Activated CD8-positive, alpha-beta memory T cell treated with anti-CD3 and anti-CD28 coated beads, Interleukin-2, amount 10 ng/mL, durations not matched to agents 7 days and 5 days (primary cell): ENCODE results near the gene POFUT2. TPM values are rescaled to one million over a fixed set of nuclear protein-coding genes. Genes with fewer than 3 reads are reported as not detected.

Experiments
- ATAC-seq: fragments of 150-1000 bp; cut with Tn5 transposase; one replicate; pipeline ENCODE4 v1.10.0; 2021; ENCODE audit warnings: moderate library complexity
- CTCF ChIA-PET: fragments of 350-600 bp; sonication (Branson Sonifier 250); formaldehyde crosslinking; loops from one replicate; lab custom pipeline; 2021; ENCODE audit warnings: antibody characterized with exemption; lab: Charles Lee
- DNase-seq: peaks from one replicate; pipeline ENCODE4 v3.0.0-alpha.2; 2020
- H3K27ac Mint-ChIP-seq: one replicate; pipeline ENCODE4 v1.8.0; 2021; ENCODE audit warnings: mild to moderate bottlenecking, mixed read lengths
- H3K27me3 Mint-ChIP-seq: one replicate; pipeline ENCODE4 v1.8.0; 2021; ENCODE audit warnings: mixed read lengths
- H3K36me3 Mint-ChIP-seq: one replicate; pipeline ENCODE4 v1.8.0; 2021; ENCODE audit warnings: mild to moderate bottlenecking, mixed read lengths
- H3K4me1 Mint-ChIP-seq: one replicate; pipeline ENCODE4 v1.8.0; 2021; ENCODE audit warnings: mixed read lengths
- H3K4me3 Mint-ChIP-seq: one replicate; pipeline ENCODE4 v1.8.0; 2021; ENCODE audit warnings: mild to moderate bottlenecking, moderate library complexity, mixed read lengths
- H3K9me3 Mint-ChIP-seq: one replicate; pipeline ENCODE4 v1.8.0; 2022; ENCODE audit warnings: low read depth, mixed read lengths
- total RNA-seq, 2 experiments: library from RNA; stranded (reverse); gene quantifications; one replicate each; pipeline ENCODE4 v1.2.3, GENCODE V29; 2021

POFUT2 gene
- total RNA-seq, 2 experiments from 2014 or later, result 16.4 to 19.5 TPM

DNA sequence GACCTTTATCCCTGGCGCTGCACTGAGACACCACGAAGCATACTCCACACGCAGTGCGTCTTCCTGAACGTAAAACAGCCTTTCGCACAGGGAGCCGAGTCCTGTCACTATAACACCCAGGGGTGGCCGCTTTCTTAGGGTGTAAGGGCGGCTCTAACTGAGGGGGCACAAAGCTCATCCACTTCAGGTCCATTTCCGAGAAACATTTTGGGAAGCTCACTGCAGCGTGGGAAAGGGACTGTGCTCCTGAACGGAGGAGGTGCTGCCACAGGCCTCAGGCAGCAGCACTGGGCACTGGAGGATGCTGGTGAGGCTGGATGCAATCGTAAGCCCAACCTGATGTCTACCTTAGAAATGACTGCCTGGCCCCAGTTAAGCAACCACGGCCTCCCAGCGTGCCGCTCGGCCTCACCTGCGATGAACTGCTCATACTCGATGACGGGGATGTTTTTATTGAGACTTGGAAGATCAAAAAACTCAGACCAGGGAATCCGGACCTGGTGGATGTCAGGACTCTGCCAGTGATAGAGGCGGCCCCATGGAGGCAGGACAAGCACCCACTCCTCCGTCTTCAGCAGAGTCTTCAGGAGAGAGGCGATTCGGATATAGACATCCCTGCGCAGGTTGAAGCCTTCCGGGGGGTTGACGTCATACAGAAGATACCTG, 2.3 kb downstream of the POFUT2 start:
- no peak for DNase-seq
- ATAC-seq, result no peak
- Mint-ChIP-seq H3K36me3 (peaks cover 7% of the 10 kb centered on the region), H3K27me3 (peaks cover 2% of the 10 kb centered on the region), H3K4me1 (peaks cover 11% of the 10 kb centered on the region), H3K4me3 (no peak overlapping the region), H3K9me3 (no peaks in the 10 kb centered on the region), H3K27ac (peak overlapping the region; percentile 33)
- CTCF ChIA-PET, result interaction anchor here (1.2 to 2.2 kb wide), 2 partner anchors 148 to 156 kb away, joined by 3 to 10 read pairs; no protein-coding TSS in a partner anchor

DNA sequence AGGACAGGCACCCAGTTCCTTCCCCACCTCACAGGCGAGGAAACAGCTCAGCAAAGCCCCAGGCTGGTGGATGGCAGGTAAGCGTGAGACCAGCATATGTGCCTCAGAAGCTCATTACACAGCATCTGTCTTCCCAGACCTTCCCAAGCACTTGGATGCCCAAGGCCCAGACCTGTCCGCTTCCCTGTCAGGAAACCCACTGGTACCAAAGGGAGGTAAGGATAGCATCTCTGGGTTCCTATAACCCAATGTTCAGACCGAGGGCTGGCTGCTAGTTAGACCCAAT, 3.3 kb downstream of the POFUT2 start:
- Mint-ChIP-seq H3K27me3 (peaks cover 2% of the 10 kb centered on the region), H3K9me3 (no peaks in the 10 kb centered on the region), H3K27ac (no peak overlapping the region), H3K4me3 (no peak overlapping the region), H3K4me1 (peaks cover 11% of the 10 kb centered on the region), H3K36me3 (peaks cover 9% of the 10 kb centered on the region)
- CTCF ChIA-PET, result no interaction called here
- no peak for ATAC-seq
- DNase-seq, result no peak

DNA sequence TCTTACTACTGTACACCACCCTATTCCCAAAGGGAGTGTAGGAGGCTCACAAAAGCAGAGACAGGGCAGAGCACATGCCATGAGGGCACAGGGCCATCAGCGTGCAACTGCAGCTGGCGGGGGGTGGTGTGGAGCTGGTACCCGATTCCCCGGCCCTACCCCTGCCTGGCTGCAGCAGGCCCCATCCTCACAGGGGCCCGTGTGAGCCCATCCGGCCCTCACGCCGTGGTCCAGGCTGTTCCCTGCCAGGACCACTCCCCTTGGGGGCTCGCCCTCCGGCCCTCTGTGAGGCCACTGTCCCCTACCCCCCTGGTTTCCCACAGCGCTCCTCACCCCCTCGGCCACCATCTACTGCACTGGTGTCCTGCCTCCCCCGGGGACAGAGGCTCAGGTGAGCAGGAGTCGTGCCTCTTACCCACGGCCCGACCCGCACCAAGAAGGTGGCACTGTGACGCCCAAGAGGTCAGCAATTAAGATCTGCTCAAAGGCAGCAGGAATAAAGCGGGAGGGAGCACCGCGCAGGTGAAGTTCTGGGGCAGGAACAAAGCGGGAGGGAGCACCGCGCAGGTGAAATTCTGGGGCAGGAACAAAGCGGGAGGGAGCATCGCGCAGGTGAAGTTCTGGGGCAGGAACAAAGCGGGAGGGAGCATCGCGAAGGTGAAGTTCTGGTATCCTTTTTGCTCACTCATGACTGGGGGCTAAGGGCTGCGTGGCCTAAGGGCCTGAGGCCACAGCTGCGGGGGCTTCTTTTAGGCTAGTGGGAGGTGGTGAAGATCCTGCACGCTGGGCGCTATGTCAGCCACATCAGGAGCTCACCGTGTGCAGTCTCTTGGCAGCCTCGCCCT, 3.9 kb downstream of the POFUT2 start:
- Mint-ChIP-seq H3K36me3 (peaks cover 9% of the 10 kb centered on the region), H3K9me3 (no peaks in the 10 kb centered on the region), H3K27me3 (no peaks in the 10 kb centered on the region), H3K4me3 (no peak overlapping the region), H3K27ac (no peak overlapping the region), H3K4me1 (peaks cover 11% of the 10 kb centered on the region)
- no peak for ATAC-seq
- no peak for DNase-seq
- CTCF ChIA-PET, result interaction anchor here (0.7 kb wide), 1 partner anchor 13 kb away, joined by 3 read pairs; no protein-coding TSS in a partner anchor

DNA sequence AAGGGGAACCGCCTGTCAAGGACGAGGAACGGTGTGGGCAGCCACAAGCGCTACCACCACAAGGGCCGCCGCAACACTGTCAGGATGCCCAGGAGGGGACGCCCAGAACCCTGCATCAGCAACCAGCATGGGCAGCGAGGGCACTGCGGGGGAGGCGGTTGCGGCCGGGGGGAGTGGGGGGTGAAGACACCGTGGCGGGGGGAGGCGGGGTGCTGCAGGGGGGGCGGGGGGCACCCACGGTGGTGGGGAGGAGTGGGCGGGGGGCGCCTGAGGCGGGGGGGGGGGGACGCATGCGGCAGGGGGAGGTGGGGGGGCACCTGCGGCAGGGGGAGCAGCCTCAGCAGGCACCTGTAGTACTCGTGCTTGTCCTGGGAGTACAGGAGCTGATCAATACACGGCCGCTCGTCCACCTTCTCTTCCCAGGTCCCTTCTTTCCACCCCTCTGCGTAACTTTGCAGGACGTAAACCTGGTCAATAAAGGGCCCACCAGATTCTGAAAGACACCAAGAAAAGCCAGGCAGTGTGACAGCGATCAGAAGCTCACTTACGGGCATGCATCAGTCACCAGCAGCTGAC, 4.6 kb downstream of the POFUT2 start:
- Mint-ChIP-seq H3K27ac (no peak overlapping the region), H3K9me3 (no peaks in the 10 kb centered on the region), H3K4me1 (peaks cover 11% of the 10 kb centered on the region), H3K36me3 (peaks cover 9% of the 10 kb centered on the region), H3K4me3 (no peak overlapping the region), H3K27me3 (no peaks in the 10 kb centered on the region)
- no peak for DNase-seq
- CTCF ChIA-PET, result interaction anchor here (0.7 kb wide), 1 partner anchor 12 kb away, joined by 3 read pairs; no protein-coding TSS in a partner anchor
- no peak for ATAC-seq

DNA sequence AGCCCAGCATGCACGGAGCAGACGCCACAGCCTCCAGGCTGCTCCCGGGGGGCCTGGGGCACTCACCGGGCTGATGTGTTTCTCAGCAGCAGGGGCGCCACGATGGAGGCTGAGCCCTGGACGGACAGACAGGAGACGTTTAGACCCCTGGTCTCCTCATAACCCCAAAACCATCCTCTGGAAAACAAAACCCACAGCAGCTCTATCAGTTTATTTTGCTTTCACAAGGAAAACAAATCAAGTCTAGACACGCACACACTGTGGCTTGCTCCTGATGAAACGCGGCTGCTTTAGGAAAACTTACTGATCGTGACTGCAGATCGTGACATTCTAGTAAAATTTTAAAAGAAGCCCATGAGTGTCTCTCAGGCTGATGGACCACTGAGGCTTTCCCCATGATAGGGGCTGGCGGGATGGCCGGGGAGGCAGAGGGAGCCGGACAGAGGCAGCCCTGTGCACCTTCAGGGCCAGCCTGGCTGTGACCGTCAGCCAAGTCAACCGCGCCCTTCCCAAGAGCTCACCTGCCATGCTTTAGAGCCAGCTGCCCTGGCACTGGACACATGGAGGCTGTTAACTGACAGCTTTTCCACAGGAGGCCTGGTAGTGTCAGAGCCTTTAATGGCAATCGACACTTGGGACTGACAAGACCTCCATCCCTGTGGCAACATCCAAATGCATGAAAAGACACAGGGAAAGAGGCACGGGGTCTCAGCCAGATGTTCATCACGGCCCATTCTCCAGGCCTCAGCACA, 5.2 kb downstream of the POFUT2 start:
- no peak overlapping the region for H3K27ac Mint-ChIP-seq
- CTCF ChIA-PET, result no interaction called here
- ATAC-seq (no peak), DNase-seq (no peak)
- peaks cover 9% of the 10 kb centered on the region for H3K36me3 Mint-ChIP-seq
- H3K4me1 Mint-ChIP-seq, result peaks cover 11% of the 10 kb centered on the region
- no peaks in the 10 kb centered on the region for H3K9me3 Mint-ChIP-seq
- H3K4me3 Mint-ChIP-seq, result no peak overlapping the region
- H3K27me3 Mint-ChIP-seq, result no peaks in the 10 kb centered on the region

DNA sequence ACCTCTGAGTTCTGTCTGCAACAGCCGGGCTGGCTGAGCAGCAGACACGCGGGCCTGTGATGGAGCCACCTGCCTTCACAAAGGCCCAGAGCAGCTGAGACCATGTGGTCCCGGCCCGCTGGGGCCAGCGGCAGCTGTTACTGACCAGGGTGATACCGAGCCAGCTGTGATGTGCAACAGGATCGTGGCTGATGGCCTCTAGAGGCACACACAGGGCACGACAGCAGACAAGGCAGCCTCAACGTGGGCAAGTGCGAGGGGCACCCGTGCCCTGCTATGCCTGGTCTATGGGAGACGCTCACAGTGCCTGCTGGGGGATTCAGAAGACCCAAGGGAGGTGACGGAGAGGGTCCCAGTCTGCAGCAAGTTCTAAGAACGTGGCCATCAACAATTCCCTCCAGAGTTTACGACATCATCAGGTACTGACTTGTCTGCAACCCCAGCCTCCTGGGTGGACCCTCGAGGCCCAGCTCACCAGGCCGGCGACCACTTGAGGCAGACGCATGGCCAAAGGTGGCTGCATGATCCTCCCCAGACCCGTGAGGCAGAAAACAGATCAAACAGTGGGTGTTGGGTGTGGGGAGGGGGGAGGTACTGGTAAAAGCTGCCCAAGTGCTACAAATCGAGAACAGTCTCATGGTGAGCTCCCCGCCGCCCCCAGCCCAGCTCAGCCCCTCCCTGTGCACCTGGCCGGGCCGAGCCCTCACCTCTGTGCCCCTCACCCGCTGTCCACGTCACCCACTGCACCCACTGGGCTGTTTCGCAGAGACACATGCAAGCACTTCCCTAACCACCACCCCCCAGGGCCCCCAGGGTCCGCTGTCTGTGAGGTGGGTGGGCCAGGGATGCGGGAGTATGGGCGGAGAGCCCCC, 6.0 kb downstream of the POFUT2 start:
- H3K27ac Mint-ChIP-seq, result no peak overlapping the region
- CTCF ChIA-PET, result interaction anchor here (1.0 kb wide), 1 partner anchor 141 kb away, joined by 5 read pairs; no protein-coding TSS in a partner anchor

DNA sequence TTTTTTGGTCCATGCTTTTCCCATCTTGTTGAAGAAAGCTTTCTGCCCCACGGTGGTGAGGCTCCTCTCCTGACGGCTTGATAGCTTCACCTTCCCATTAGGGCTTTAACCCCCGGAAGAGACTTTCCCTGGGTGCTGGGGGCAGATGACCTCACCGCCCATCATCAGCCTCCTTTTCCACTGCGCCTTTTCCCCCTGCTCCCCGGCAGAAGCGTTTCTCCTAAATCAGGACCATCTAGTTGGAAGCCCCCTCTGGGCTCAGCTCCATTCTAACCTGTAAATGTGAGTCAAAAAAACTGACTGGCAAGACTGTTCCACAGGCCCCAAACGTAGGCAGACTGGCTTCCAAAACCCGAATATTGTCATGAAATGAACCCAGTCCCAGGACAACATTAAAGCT, 6.7 kb downstream of the POFUT2 start:
- Mint-ChIP-seq H3K27ac (no peak overlapping the region), H3K4me1 (peaks cover 8% of the 10 kb centered on the region), H3K9me3 (no peaks in the 10 kb centered on the region), H3K27me3 (no peaks in the 10 kb centered on the region), H3K36me3 (peaks cover 9% of the 10 kb centered on the region), H3K4me3 (no peak overlapping the region)
- CTCF ChIA-PET, result interaction anchor here (1.0 kb wide), 1 partner anchor 141 kb away, joined by 5 read pairs; no protein-coding TSS in a partner anchor
- DNase-seq (no peak), ATAC-seq (no peak)

More for the DNA sequence above, 6.0 kb downstream of the POFUT2 start:
- ATAC-seq, result no peak
- DNase-seq, result no peak
- Mint-ChIP-seq H3K9me3 (no peaks in the 10 kb centered on the region), H3K27me3 (no peaks in the 10 kb centered on the region), H3K4me3 (no peak overlapping the region), H3K4me1 (peaks cover 11% of the 10 kb centered on the region), H3K36me3 (peaks cover 9% of the 10 kb centered on the region)

DNA sequence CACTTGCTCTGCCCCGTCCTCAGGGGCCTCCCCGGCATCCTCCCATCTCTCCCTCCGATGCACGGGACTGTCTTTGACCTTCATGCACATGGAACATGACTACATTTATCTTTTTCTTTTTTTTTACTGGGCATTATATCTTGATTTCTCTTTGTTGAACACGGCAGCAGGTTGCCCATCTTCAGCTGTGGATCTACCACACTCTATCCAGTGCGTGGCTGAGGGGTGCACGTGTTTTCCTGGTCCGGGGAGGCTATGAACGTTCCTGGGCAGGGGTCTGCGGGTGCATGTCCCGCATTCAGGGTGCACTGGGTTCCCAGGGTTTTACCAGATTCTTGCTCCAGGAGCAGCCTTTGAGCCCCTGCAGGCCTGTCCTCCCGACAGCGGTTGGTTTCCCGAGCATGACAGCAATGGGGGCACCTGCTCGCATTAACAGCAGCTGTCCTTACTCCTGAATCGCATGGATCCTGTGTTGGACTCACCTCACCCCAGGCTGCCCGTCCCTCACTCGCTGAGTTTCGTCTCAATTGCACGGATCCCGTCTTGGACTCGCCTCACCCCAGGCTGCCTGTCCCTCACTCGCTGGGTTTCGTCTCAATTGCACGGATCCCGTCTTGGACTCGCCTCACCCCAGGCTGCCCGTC, 7.4 kb downstream of the POFUT2 start:
- no peaks in the 10 kb centered on the region for H3K9me3 Mint-ChIP-seq
- no peak overlapping the region for H3K4me3 Mint-ChIP-seq
- DNase-seq (no peak), ATAC-seq (no peak)
- no peak overlapping the region for H3K27ac Mint-ChIP-seq
- peaks cover 9% of the 10 kb centered on the region for H3K36me3 Mint-ChIP-seq
- no peaks in the 10 kb centered on the region for H3K27me3 Mint-ChIP-seq
- CTCF ChIA-PET, result no interaction called here
- H3K4me1 Mint-ChIP-seq, result peaks cover 4% of the 10 kb centered on the region

DNA sequence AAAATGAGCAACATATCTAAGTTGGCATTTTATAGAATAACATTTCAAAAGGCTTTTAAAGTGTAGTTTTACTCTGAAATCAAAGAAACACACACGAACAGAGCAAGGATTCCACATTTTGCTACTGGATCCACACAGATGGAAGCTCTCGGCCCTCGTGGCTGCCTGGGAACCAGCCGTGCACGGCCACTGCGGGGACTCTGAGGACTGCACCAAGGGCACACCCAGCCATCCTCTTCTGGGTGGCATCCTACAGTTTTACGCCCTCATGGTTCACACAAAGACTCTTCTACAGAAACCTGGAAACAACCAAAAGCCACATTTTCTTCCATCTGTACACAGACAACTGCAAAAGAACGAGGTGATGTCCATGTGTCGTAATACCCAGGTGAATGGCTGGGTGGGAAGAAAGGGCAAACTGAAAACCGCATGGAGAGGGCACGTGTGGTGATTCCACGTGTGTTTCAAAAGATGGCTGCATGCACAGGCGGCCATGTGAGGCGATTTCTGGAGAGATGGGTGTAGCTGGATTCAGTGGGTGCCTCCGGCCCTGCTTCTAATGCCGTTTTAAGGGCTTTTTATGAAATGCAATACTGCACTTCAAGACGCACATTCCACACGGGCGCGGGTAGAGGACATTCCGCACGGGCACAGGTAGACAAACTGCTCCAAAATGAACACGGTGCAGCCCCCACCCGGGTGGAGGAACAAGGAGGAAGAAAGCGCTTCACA, 8.1 kb downstream of the POFUT2 start:
- ATAC-seq (no peak), DNase-seq (no peak)
- Mint-ChIP-seq H3K27me3 (no peaks in the 10 kb centered on the region), H3K4me1 (peaks cover 2% of the 10 kb centered on the region), H3K36me3 (peaks cover 3% of the 10 kb centered on the region), H3K27ac (no peak overlapping the region), H3K4me3 (no peak overlapping the region), H3K9me3 (no peaks in the 10 kb centered on the region)
- CTCF ChIA-PET, result no interaction called here

DNA sequence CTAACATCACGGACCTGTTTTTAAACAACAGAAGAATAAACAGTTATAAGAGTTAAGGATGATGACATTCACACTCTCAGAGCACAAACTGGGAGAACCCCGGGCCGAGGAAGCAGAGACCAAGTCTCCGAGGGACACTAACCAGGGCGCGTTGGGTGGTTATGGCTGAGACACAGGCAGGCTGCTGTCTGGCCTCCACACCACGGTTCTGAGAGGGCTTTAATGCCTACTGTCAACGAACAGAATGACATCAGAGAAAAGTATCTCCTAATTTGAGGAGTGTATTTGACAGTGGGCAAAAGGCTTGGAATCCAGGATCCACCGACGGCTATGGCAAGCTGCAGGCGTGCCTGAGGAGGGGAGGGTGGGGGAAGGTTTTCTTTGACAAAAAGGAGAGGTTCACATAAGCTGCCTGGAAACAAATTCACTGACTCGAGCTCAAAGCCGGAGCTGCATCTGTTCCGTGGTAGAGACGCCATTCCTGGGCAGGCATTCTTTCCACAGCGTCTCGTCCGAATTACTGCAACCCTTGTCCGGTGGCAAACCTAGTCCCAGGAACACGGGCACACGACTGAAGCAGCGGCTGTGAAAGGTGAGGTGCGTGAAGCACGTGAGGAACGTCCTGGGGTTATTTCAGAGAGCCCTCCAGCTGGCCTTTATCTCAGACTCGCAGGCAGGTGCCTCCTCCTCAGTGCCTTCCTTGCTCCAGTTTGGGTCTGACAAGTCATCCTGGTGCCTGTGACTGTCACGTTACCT, 9.4 kb downstream of the POFUT2 start:
- Mint-ChIP-seq H3K4me3 (no peak overlapping the region), H3K36me3 (peaks cover 2% of the 10 kb centered on the region), H3K4me1 (no peaks in the 10 kb centered on the region), H3K27me3 (no peaks in the 10 kb centered on the region), H3K27ac (no peak overlapping the region), H3K9me3 (no peaks in the 10 kb centered on the region)
- CTCF ChIA-PET, result interaction anchor here (0.5 kb wide), 1 partner anchor 121 kb away, joined by 3 read pairs; no protein-coding TSS in a partner anchor
- no peak for DNase-seq
- no peak for ATAC-seq
